Cardiac muscle cell (in vitro differentiated cells and primary cell): ENCODE measurements around the gene NFATC2. TPM values are rescaled to one million over a fixed set of nuclear protein-coding genes. Genes with fewer than 3 reads are reported as not detected.

Experiments
- DNase-seq, 2 donors: peaks; one replicate each; pipeline versions ENCODE4 v3.0.0 to v3.0.0-alpha.2; 2010 to 2017; ENCODE audit warnings: low read depth in 1 of 2, low spot score in 1 of 2
- H3K27ac ChIP-seq: fragments of 200-600 bp; sonication (generic); 2 replicates; pipeline ENCODE4 v1.5.1; 2016
- H3K27me3 ChIP-seq: fragments of 200-600 bp; sonication (generic); 2 replicates; pipeline ENCODE4 v1.6.0; 2016; ENCODE audit warnings: control low read depth
- H3K36me3 ChIP-seq: fragments of 200-600 bp; sonication (generic); 2 replicates; pipeline ENCODE4 v1.5.1; 2016; ENCODE audit warnings: control low read depth
- H3K4me1 ChIP-seq: fragments of 200-600 bp; sonication (generic); 2 replicates; pipeline ENCODE4 v1.8.1; 2017; ENCODE audit warnings: low read depth, mild to moderate bottlenecking, mixed run types
- H3K4me3 ChIP-seq: fragments of 200-600 bp; sonication (generic); 2 replicates; pipeline ENCODE4 v1.5.1; 2016; ENCODE audit warnings: mild to moderate bottlenecking
- H3K9me3 ChIP-seq: fragments of 200-600 bp; sonication (generic); 2 replicates; pipeline ENCODE4 v1.5.1; 2017; ENCODE audit warnings: low read depth, mild to moderate bottlenecking, control low read depth
- CTCF ChIP-seq: IDR thresholded peaks from 2 replicates; pipeline ENCODE4 v1.5.1; 2012; ENCODE audit warnings: low read depth, mild to moderate bottlenecking, low read length
- polyA plus RNA-seq: library from polyadenylated mRNA; unstranded; fragments of >200 nt; fragmentation: Nextera tagmentation; extraction: Ambion mirVana; gene quantifications from 2 replicates; pipeline ENCODE4 v1.2.1, GENCODE V29; 2016
- total RNA-seq: library from RNA; depleted of rRNA; stranded (reverse); fragments of >200 nt; gene quantifications from 2 replicates; pipeline ENCODE4 v1.2.3, GENCODE V29; 2016

Gene NFATC2
- total and polyA plus RNA-seq, 2 experiments from 2014 or later: 5.8 to 17.0 TPM

- H3K36me3 ChIP-seq: no peaks in the 10 kb centered on the region
- DNase-seq: peak in 1 of 2 donors; percentile 46
- no peaks in the 10 kb centered on the region for H3K4me1 ChIP-seq
Observed at GRCh38 chr20:51579137-51579536, 36.6 kb upstream of the NFATC2 start.

GRCh38 chr20:51578145-51578459 lies 35.6 kb upstream of the NFATC2 start:
- DNase-seq: no peak
- Histone ChIP-seq H3K27ac (no peak overlapping the region), H3K4me1 (no peaks in the 10 kb centered on the region), H3K9me3 (no peaks in the 10 kb centered on the region), H3K36me3 (no peaks in the 10 kb centered on the region), H3K4me3 (no peak overlapping the region), H3K27me3 (no peaks in the 10 kb centered on the region)
- no peak for TF ChIP-seq CTCF

More at GRCh38 chr20:51579137-51579536, 36.6 kb upstream of the NFATC2 start:
- Histone ChIP-seq H3K4me3 (no peak overlapping the region), H3K27me3 (no peaks in the 10 kb centered on the region), H3K9me3 (no peaks in the 10 kb centered on the region), H3K27ac (no peak overlapping the region)
- no peak for TF ChIP-seq CTCF

GRCh38 chr20:51577432-51578144 lies 35.1 kb upstream of the NFATC2 start:
- no peak for TF ChIP-seq CTCF

GRCh38 chr20:51575486-51575885 lies 33.0 kb upstream of the NFATC2 start:
- H3K4me3 ChIP-seq: no peak overlapping the region
- no peaks in the 10 kb centered on the region for H3K27me3 ChIP-seq
- DNase-seq: no peak
- H3K36me3 ChIP-seq: no peaks in the 10 kb centered on the region
- peaks cover 8% of the 10 kb centered on the region for H3K4me1 ChIP-seq
- H3K9me3 ChIP-seq: no peaks in the 10 kb centered on the region
- TF ChIP-seq CTCF: no peak
- H3K27ac ChIP-seq: no peak overlapping the region

More at GRCh38 chr20:51577432-51578144, 35.1 kb upstream of the NFATC2 start:
- Histone ChIP-seq H3K27ac (no peak overlapping the region), H3K27me3 (no peaks in the 10 kb centered on the region), H3K36me3 (no peaks in the 10 kb centered on the region), H3K9me3 (no peaks in the 10 kb centered on the region), H3K4me3 (no peak overlapping the region), H3K4me1 (no peaks in the 10 kb centered on the region)
- DNase-seq: no peak

GRCh38 chr20:51574248-51575033 lies 31.9 kb upstream of the NFATC2 start:
- DNase-seq: no peak
- no peaks in the 10 kb centered on the region for H3K9me3 ChIP-seq
- no peaks in the 10 kb centered on the region for H3K27me3 ChIP-seq
- H3K4me1 ChIP-seq: peaks cover 13% of the 10 kb centered on the region
- no peak for TF ChIP-seq CTCF
- H3K27ac ChIP-seq: no peak overlapping the region
- H3K36me3 ChIP-seq: no peaks in the 10 kb centered on the region
- no peak overlapping the region for H3K4me3 ChIP-seq
